ENCODE measurements around the gene IL25.
"Not testable (repeated sequence)": the region's sequence is repeated elsewhere in the genome, so short reads cannot be mapped to it uniquely, and the experiment has no call there.

Gene IL25

DNA sequence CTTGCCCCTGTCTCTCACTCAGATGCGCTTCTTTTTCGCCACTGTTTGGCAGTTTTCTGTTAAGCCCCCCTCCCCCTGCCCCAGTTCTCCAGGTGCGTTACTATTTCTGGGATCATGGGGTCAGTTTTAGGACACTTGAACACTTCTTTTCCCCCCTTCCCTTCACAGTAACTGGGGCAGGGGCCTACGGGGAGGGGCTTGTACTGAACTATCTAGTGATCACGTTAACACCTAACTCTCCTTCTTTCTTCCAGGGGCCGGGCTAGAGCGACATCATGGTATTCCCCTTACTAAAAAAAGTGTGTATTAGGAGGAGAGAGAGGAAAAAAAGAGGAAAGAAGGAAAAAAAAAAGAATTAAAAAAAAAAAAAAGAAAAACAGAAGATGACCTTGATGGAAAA lies 47.6 kb upstream of the IL25 start:
- Histone ChIP-seq H4K20me1 (ENCODE audit: insufficient read depth, low read length) (no peaks in the 10 kb centered on the region), H3K4me3 (ENCODE audit: low read depth, low read length, poor library complexity, severe bottlenecking) (no peak overlapping the region), H3K9me2 (ENCODE audit: low read depth, low read length) (no peaks in the 10 kb centered on the region), H2AFZ (ENCODE audit: low read length) (no peak overlapping the region), H3K9me3 (ENCODE audit: low read length) (no peaks in the 10 kb centered on the region), H3K27me3 (ENCODE audit: insufficient read depth, low read length) (no peaks in the 10 kb centered on the region), H3K9ac (ENCODE audit: low read length) (no peak overlapping the region), H3F3A (ENCODE audit: insufficient read depth, low read length) (no peaks in the 10 kb centered on the region), H3K36me3 (ENCODE audit: insufficient read depth, low read length) (peaks cover 41% of the 10 kb centered on the region), H3K27ac (ENCODE audit: low read depth, low read length, poor library complexity, severe bottlenecking) (no peak overlapping the region), H3K4me1 (ENCODE audit: insufficient read depth, low read length, severe bottlenecking) (peaks cover 20% of the 10 kb centered on the region), H3K4me2 (ENCODE audit: low read length) (no peak overlapping the region), H3K79me2 (ENCODE audit: insufficient read depth, low read length) (peaks cover 12% of the 10 kb centered on the region)
- TF ChIP-seq EZH2 (IDR thresholded peaks at IDR 0.05; ENCODE audit: borderline replicate concordance, low read length): no peak
- TF ChIP-seq, protein P1, sequence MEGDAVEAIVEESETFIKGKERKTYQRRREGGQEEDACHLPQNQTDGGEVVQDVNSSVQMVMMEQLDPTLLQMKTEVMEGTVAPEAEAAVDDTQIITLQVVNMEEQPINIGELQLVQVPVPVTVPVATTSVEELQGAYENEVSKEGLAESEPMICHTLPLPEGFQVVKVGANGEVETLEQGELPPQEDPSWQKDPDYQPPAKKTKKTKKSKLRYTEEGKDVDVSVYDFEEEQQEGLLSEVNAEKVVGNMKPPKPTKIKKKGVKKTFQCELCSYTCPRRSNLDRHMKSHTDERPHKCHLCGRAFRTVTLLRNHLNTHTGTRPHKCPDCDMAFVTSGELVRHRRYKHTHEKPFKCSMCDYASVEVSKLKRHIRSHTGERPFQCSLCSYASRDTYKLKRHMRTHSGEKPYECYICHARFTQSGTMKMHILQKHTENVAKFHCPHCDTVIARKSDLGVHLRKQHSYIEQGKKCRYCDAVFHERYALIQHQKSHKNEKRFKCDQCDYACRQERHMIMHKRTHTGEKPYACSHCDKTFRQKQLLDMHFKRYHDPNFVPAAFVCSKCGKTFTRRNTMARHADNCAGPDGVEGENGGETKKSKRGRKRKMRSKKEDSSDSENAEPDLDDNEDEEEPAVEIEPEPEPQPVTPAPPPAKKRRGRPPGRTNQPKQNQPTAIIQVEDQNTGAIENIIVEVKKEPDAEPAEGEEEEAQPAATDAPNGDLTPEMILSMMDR (IDR thresholded peaks at IDR 0.05; ENCODE audit: low read length): no peak

DNA sequence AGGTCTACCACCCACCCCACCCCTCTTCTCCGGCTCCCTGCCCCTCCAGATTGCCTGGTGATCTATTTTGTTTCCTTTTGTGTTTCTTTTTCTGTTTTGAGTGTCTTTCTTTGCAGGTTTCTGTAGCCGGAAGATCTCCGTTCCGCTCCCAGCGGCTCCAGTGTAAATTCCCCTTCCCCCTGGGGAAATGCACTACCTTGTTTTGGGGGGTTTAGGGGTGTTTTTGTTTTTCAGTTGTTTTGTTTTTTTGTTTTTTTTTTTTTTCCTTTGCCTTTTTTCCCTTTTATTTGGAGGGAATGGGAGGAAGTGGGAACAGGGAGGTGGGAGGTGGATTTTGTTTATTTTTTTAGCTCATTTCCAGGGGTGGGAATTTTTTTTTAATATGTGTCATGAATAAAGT lies 46.9 kb upstream of the IL25 start:
- not testable (repeated sequence) for H3K27me3 ChIP-seq (ENCODE audit: insufficient read depth, low read length); H3K9me3 ChIP-seq (ENCODE audit: low read length); H3K9me2 ChIP-seq (ENCODE audit: low read depth, low read length); H3K4me2 ChIP-seq (ENCODE audit: low read length); H3K27ac ChIP-seq (ENCODE audit: low read depth, low read length, poor library complexity, severe bottlenecking); H3K9ac ChIP-seq (ENCODE audit: low read length); H2AFZ ChIP-seq (ENCODE audit: low read length); H4K20me1 ChIP-seq (ENCODE audit: insufficient read depth, low read length); H3F3A ChIP-seq (ENCODE audit: insufficient read depth, low read length); H3K4me3 ChIP-seq (ENCODE audit: low read depth, low read length, poor library complexity, severe bottlenecking)
- Histone ChIP-seq H3K4me1 (ENCODE audit: insufficient read depth, low read length, severe bottlenecking) (peaks cover 13% of the 10 kb centered on the region), H3K79me2 (ENCODE audit: insufficient read depth, low read length) (peaks cover 12% of the 10 kb centered on the region), H3K36me3 (ENCODE audit: insufficient read depth, low read length) (peaks cover 41% of the 10 kb centered on the region)

DNA sequence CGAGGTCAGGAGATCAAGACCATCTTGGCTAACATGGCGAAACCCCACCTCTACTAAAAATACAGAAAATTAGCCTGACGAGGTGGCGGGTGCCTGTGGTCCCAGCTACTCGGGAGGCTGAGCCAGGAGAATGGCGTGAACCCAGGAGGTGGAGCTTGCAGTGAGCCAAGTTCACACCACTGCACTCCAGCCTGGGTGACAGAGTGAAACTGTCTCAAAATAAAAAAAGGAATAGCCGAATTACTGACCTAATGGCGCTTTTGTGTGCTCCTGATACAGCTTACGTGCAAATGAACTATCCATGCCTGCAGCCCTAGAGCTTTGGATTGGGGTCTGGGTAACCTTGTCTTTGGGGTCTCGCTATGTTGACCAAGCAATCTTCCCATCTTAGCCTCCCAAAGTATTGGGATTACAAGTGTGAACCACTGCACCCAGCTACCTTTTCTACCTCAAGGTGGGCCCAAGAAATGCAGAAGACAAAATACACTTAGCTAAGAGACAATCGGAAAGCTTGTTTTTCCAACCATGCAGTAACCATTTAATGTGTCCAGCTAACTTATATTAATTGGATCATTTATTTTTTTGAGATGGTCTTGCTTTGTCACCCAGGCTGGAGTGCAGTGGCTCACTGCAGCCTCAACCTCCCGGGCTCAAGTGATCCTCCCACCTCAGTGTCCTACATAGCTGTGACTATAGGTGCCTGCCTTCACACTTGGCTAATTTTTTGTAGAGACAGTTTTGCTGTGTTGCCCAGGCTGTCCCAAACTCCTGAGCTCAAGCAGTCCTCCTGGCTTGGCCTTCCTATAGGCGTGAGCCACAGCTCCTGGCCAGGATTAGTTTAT lies 45.9 kb upstream of the IL25 start:
- TF ChIP-seq, protein P1 (IDR thresholded peaks at IDR 0.05; ENCODE audit: low read length): no peak
- TF ChIP-seq EZH2 (IDR thresholded peaks at IDR 0.05; ENCODE audit: borderline replicate concordance, low read length): no peak
- Histone ChIP-seq H3F3A (ENCODE audit: insufficient read depth, low read length) (no peaks in the 10 kb centered on the region), H4K20me1 (ENCODE audit: insufficient read depth, low read length) (no peaks in the 10 kb centered on the region), H2AFZ (ENCODE audit: low read length) (no peak overlapping the region), H3K9ac (ENCODE audit: low read length) (no peak overlapping the region), H3K36me3 (ENCODE audit: insufficient read depth, low read length) (peaks cover 41% of the 10 kb centered on the region), H3K4me3 (ENCODE audit: low read depth, low read length, poor library complexity, severe bottlenecking) (no peak overlapping the region), H3K27me3 (ENCODE audit: insufficient read depth, low read length) (no peaks in the 10 kb centered on the region), H3K9me3 (ENCODE audit: low read length) (no peaks in the 10 kb centered on the region), H3K4me2 (ENCODE audit: low read length) (no peak overlapping the region), H3K79me2 (ENCODE audit: insufficient read depth, low read length) (peaks cover 12% of the 10 kb centered on the region), H3K4me1 (ENCODE audit: insufficient read depth, low read length, severe bottlenecking) (peaks cover 12% of the 10 kb centered on the region), H3K9me2 (ENCODE audit: low read depth, low read length) (no peaks in the 10 kb centered on the region), H3K27ac (ENCODE audit: low read depth, low read length, poor library complexity, severe bottlenecking) (no peak overlapping the region)

Measured in OCI-LY1 (cell line).